Naive thymus-derived CD8-positive, alpha-beta T cell (primary cell): ENCODE data around the gene MTTP. TPM values are rescaled to one million over a fixed set of nuclear protein-coding genes. Genes with fewer than 3 reads are reported as not detected.

ENCODE experiments used
- ATAC-seq, 2 donors: fragments of 150-1000 bp; cut with Tn5 transposase in 1 of 2; sonication (Bioruptor Pico), chemical (Tn5 transposase) in 1 of 2; 1 replicate in 1 of 2; 2 replicates in 1 of 2; pipeline ENCODE4 v1.10.0; 2021; ENCODE audit warnings: mild to moderate bottlenecking in 2 of 2, moderate library complexity in 2 of 2
- POLR2A ChIA-PET: fragments of 350-600 bp; sonication (Branson Sonifier 250); formaldehyde crosslinking; loops from one replicate; lab custom pipeline; 2021; ENCODE audit warnings: antibody characterized with exemption; lab: Charles Lee
- DNase-seq, 10 donors: peaks; one replicate each; pipeline versions ENCODE4 v3.0.0 to v3.0.0-alpha.2; 2020 to 2022
- H3K27ac Mint-ChIP-seq, 10 donors: one replicate each; pipeline ENCODE4 v1.8.0; 2020 to 2022; ENCODE audit warnings: mild to moderate bottlenecking in 10 of 10, mixed read lengths in 10 of 10, moderate library complexity in 4 of 10, inconsistent platforms in 1 of 10
- H3K27me3 Mint-ChIP-seq, 5 donors: one replicate each; pipeline ENCODE4 v1.8.0; 2021 to 2022; ENCODE audit warnings: mixed read lengths in 5 of 5
- H3K36me3 Mint-ChIP-seq, 3 donors: one replicate each; pipeline ENCODE4 v1.8.0; 2020 to 2022; ENCODE audit warnings: mixed read lengths in 3 of 3, mild to moderate bottlenecking in 2 of 3, inconsistent platforms in 1 of 3
- H3K4me1 Mint-ChIP-seq, 4 donors: one replicate each; pipeline ENCODE4 v1.8.0; 2021 to 2022; ENCODE audit warnings: mixed read lengths in 4 of 4
- H3K4me3 Mint-ChIP-seq, 10 donors: one replicate each; pipeline ENCODE4 v1.8.0; 2020 to 2022; ENCODE audit warnings: mild to moderate bottlenecking in 10 of 10, mixed read lengths in 10 of 10, moderate library complexity in 6 of 10, inconsistent platforms in 1 of 10
- H3K9me3 Mint-ChIP-seq, 9 donors: one replicate each; pipeline ENCODE4 v1.8.0; 2020 to 2022; ENCODE audit warnings: mixed read lengths in 9 of 9, mild to moderate bottlenecking in 3 of 9, inconsistent platforms in 1 of 9, moderate library complexity in 1 of 9
- polyA plus RNA-seq, 3 donors: library from polyadenylated mRNA; unstranded; fragments of 300-500 nt; fragmentation: Illumina TruSeq; gene quantifications; one replicate each; pipeline ENCODE4 v1.2.3, GENCODE V29; 2021
- total RNA-seq, 8 experiments: library from RNA in 2 of 8; stranded (reverse) in 2 of 8; gene quantifications; one replicate each; pipeline ENCODE4 v1.2.3 and lab custom pipeline; 2021 to 2026

MTTP gene
- total and polyA plus RNA-seq, 5 experiments from 2014 or later: 0.73 TPM; not detected in 4

DNA sequence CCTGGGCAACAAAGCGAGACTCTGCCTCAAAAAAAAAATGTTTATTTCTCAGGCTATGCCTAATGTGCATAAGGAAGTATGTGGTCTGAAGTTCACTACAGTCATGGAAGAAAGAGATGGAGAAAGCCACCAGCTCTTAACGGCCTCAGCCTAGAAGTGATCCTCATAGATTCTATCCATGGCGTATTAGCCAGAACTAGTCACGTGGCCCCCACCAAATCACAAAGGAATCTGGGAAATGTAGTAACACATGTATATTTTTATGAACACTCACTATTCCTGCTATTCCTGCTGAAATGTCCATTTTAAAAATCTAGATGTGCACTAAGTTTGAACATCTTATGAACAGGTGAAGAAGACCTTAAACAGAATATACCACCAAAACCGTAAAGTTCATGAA, 33.8 kb downstream of the MTTP start:
- POLR2A ChIA-PET: no interaction called here
- Mint-ChIP-seq H3K4me3 (no peak overlapping the region), H3K27ac (no peak overlapping the region), H3K36me3 (no peaks in the 10 kb centered on the region), H3K27me3 (peaks cover 16 to 55% (median 31%) of the 10 kb centered on the region in 5 donors), H3K4me1 (no peaks in the 10 kb centered on the region), H3K9me3 (no peaks in the 10 kb centered on the region)
- no peak for ATAC-seq
- DNase-seq: no peak

GRCh38 chr4:99610605-99611175, 36.1 kb downstream of the MTTP start:
- Mint-ChIP-seq H3K36me3 (no peaks in the 10 kb centered on the region), H3K27ac (no peak overlapping the region), H3K9me3 (no peaks in the 10 kb centered on the region), H3K4me1 (no peaks in the 10 kb centered on the region), H3K4me3 (no peak overlapping the region), H3K27me3 (peaks cover 10 to 53% (median 22%) of the 10 kb centered on the region in 5 donors)
- POLR2A ChIA-PET: no interaction called here
- no peak for DNase-seq
- no peak for ATAC-seq

- Mint-ChIP-seq H3K4me1 (no peaks in the 10 kb centered on the region), H3K36me3 (no peaks in the 10 kb centered on the region), H3K9me3 (no peaks in the 10 kb centered on the region), H3K4me3 (no peak overlapping the region), H3K27ac (no peak overlapping the region), H3K27me3 (peaks cover 10 to 51% (median 19%) of the 10 kb centered on the region in 5 donors)
- ATAC-seq (no peak), DNase-seq (no peak)
- POLR2A ChIA-PET: no interaction called here
Observed at GRCh38 chr4:99612281-99612680, 37.7 kb downstream of the MTTP start.

DNA sequence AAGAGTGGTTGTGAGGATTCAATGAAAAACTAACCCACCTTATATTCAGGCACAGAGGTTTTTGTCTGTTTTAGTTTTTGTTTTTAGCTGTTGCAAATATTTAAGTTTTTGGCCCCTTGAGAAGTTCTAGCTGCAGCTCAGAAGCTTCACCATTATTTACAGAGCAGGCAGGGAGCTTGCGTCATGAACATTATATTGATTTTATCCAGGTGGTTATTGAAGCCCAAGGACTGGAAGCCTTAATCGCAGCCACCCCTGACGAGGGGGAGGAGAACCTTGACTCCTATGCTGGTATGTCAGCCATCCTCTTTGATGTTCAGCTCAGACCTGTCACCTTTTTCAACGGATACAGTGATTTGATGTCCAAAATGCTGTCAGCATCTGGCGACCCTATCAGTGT, 38.1 kb downstream of the MTTP start:
- no peak overlapping the region for H3K4me3 Mint-ChIP-seq

DNA sequence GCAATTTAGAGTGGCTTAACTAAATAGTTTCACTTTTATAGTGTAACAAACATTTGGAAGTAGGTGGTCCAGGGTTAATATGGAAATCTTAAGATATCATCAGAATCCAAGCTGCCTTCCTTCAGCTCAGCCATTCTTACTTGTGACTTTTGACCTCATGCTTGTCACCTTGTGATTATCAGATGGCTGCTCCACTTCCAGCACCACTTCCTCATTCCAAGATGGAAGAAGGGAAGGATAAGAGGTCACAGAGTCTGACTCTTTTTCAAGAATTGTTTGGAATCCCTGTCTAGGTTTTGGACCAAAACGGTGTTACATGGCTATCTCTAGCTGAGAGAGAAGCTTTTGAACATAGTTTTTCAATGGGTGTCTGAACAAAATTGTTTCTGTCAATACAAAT, 39.9 kb downstream of the MTTP start:
- Mint-ChIP-seq H3K27me3 (peaks cover 8 to 29% (median 14%) of the 10 kb centered on the region in 5 donors), H3K27ac (no peak overlapping the region), H3K9me3 (no peaks in the 10 kb centered on the region), H3K4me3 (no peak overlapping the region), H3K36me3 (no peaks in the 10 kb centered on the region), H3K4me1 (no peaks in the 10 kb centered on the region)
- ATAC-seq: no peak
- no peak for DNase-seq
- POLR2A ChIA-PET: no interaction called here

More for the DNA sequence above, 38.1 kb downstream of the MTTP start:
- Mint-ChIP-seq H3K9me3 (no peaks in the 10 kb centered on the region), H3K27ac (no peak overlapping the region), H3K36me3 (no peaks in the 10 kb centered on the region), H3K27me3 (peaks cover 10 to 47% (median 17%) of the 10 kb centered on the region in 5 donors), H3K4me1 (no peaks in the 10 kb centered on the region)
- no peak for DNase-seq
- POLR2A ChIA-PET: no interaction called here
- no peak for ATAC-seq

DNA sequence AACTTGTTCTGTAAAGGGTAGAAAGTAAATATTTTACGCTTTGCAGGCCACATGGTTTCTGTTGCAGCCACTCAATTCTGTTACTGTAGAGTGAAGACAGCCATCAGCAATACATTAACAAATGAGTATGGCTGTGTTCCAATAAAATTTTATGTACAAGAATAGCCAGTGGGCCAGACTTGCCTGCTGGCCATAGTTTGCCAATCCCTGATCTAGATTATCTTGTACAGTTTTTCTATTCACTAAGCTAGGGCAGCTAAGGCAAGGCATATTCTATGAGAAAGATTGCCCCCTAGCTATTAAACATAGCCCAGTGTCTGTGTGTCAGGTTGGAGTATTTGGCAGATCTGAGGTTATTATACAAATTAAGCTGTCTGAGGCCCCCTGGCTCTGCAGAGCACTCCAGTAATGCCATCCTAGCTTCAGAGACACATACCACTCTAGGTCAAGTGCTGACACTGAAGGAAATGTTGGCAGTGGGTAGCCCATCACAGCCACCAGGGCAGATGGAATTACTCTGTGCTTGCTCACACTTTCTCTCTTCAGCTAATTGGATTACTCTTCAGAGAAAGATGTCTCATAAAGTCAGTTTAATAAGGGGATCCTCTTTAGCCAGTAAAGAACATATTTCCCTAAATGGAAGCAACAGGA, 40.7 kb downstream of the MTTP start:
- Mint-ChIP-seq H3K27me3 (peaks cover 5 to 21% (median 13%) of the 10 kb centered on the region in 5 donors), H3K36me3 (no peaks in the 10 kb centered on the region), H3K4me3 (no peak overlapping the region), H3K27ac (no peak overlapping the region), H3K4me1 (no peaks in the 10 kb centered on the region), H3K9me3 (no peaks in the 10 kb centered on the region)
- POLR2A ChIA-PET: no interaction called here
- ATAC-seq: no peak
- no peak for DNase-seq

- no peak overlapping the region for H3K4me3 Mint-ChIP-seq
- no peak overlapping the region for H3K27ac Mint-ChIP-seq
- no peak for DNase-seq
- no peaks in the 10 kb centered on the region for H3K36me3 Mint-ChIP-seq
- POLR2A ChIA-PET: no interaction called here
- peaks cover 2 to 7% (median 5%) of the 10 kb centered on the region in 5 donors for H3K27me3 Mint-ChIP-seq
- no peak for ATAC-seq
- no peaks in the 10 kb centered on the region for H3K4me1 Mint-ChIP-seq
- H3K9me3 Mint-ChIP-seq: no peaks in the 10 kb centered on the region
Observed at GRCh38 chr4:99617374-99617773, 42.8 kb downstream of the MTTP start.

DNA sequence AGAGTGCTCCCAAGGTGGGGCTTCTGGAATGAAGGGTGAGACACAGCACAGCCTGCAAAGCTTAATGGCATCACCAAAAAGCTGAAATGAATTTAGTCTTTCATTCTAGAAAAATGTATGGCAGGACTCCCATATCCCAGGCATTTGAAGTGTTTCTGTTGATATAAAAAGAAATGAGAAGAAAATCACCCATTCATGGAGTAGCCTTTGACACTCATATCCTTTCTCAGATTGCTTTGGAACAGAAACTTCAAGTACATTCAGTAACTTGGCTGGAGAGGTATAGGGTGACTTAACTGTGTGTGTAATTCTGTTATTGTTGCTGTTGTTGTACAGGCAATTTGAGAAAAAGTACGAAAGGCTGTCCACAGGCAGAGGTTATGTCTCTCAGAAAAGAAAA, 47.7 kb downstream of the MTTP start:
- DNase-seq: no peak
- Mint-ChIP-seq H3K27me3 (peaks cover 0 to 10% (median 6%) of the 10 kb centered on the region in 5 donors), H3K4me1 (no peaks in the 10 kb centered on the region), H3K4me3 (no peak overlapping the region), H3K36me3 (no peaks in the 10 kb centered on the region), H3K9me3 (no peaks in the 10 kb centered on the region), H3K27ac (no peak overlapping the region)
- ATAC-seq: no peak
- POLR2A ChIA-PET: no interaction called here

GRCh38 chr4:99624141-99624719, 49.6 kb downstream of the MTTP start:
- POLR2A ChIA-PET: no interaction called here
- Mint-ChIP-seq H3K4me1 (no peaks in the 10 kb centered on the region), H3K27ac (no peak overlapping the region), H3K36me3 (no peaks in the 10 kb centered on the region), H3K27me3 (peaks cover 0 to 15% (median 4%) of the 10 kb centered on the region in 5 donors), H3K9me3 (peaks cover 0 to 1% (median 0%) of the 10 kb centered on the region in 9 donors), H3K4me3 (no peak overlapping the region)
- no peak for ATAC-seq
- no peak for DNase-seq

DNA sequence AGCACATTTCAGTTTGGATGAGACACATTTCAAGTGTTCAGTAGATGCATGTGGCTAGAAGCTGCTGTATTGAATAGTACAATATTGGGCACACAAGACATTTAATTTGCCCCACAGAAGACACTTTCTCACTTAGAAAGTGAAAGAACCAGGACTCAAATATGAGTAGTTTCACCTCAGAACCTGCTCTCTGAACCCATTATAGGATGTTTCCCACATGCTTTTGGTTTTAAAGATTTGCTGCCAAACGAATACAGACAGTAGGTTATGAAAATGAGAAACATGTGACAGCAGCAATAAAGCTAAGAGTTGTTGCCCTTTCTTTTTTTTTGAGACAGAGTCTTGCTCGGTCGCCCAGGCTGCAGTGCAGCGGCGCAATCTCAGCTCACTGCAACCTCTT, 50.7 kb downstream of the MTTP start:
- ATAC-seq (no peak), DNase-seq (no peak)
- Mint-ChIP-seq H3K27me3 (peaks cover 0 to 15% (median 4%) of the 10 kb centered on the region in 5 donors), H3K36me3 (no peaks in the 10 kb centered on the region), H3K4me3 (no peak overlapping the region), H3K27ac (no peak overlapping the region), H3K4me1 (peaks cover 0 to 5% (median 2%) of the 10 kb centered on the region in 4 donors), H3K9me3 (peaks cover 0 to 1% (median 0%) of the 10 kb centered on the region in 9 donors)
- POLR2A ChIA-PET: no interaction called here

DNA sequence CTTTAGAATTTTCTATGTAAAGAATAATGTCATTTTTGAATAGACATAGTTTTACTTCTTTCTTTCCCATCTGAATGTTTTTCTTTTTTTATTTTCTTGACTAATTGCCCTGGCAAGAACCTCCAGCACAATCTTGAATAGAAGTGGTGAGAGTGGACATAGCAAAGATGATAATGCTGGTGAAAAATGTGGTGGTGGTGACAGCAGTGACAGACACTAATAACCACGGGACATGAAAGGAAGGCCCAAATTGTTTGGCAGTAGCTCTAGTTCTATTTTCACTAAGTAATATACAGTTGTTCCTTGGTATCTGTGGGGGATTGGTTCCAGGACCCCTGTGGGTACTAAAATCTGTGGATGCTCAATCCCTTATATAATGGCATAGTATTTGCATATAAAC, 53.4 kb downstream of the MTTP start:
- POLR2A ChIA-PET: no interaction called here
- ATAC-seq: no peak

GRCh38 chr4:99629962-99630554, 55.4 kb downstream of the MTTP start:
- H3K4me1 Mint-ChIP-seq: peaks cover 0 to 5% (median 2%) of the 10 kb centered on the region in 4 donors
- no peaks in the 10 kb centered on the region for H3K36me3 Mint-ChIP-seq
- no peak overlapping the region for H3K27ac Mint-ChIP-seq
- H3K4me3 Mint-ChIP-seq: no peak overlapping the region
- ATAC-seq: no peak
- H3K27me3 Mint-ChIP-seq: peaks cover 0 to 15% (median 5%) of the 10 kb centered on the region in 5 donors
- POLR2A ChIA-PET: no interaction called here
- H3K9me3 Mint-ChIP-seq: peaks cover 0 to 1% (median 0%) of the 10 kb centered on the region in 9 donors
- DNase-seq: no peak

More for the DNA sequence above, 53.4 kb downstream of the MTTP start:
- no peak for DNase-seq
- Mint-ChIP-seq H3K36me3 (no peaks in the 10 kb centered on the region), H3K4me3 (no peak overlapping the region), H3K4me1 (peaks cover 0 to 5% (median 2%) of the 10 kb centered on the region in 4 donors), H3K9me3 (peaks cover 0 to 1% (median 0%) of the 10 kb centered on the region in 9 donors), H3K27ac (no peak overlapping the region), H3K27me3 (peaks cover 0 to 15% (median 4%) of the 10 kb centered on the region in 5 donors)

DNA sequence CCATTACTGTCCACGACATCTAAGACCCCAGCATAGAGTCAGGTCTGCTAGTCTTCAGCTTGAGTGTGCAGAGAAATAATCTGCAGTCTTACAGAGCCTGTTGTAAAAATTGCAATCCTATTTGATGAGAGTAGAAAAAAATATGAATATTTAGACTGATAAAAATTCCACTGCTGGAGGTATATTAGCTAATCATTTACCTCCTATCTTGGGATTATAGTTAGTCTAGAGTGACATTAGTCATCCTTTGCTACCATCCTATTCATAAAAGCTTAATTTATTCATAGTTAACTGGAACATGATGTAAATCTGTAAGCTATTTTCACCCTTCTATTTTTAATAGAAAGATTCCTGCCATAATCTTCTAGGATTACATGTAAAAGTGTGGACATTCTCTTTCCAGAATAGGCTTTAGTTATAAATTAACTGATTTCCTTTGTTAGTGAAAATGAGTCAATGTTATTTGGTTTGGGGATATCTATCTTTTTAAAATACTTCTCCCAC, 56.3 kb downstream of the MTTP start:
- no peak for DNase-seq
- ATAC-seq: no peak
- POLR2A ChIA-PET: no interaction called here
- no peaks in the 10 kb centered on the region for H3K36me3 Mint-ChIP-seq
- no peak overlapping the region for H3K4me3 Mint-ChIP-seq
- H3K9me3 Mint-ChIP-seq: peaks cover 0 to 1% (median 0%) of the 10 kb centered on the region in 9 donors
- peaks cover 1 to 11% (median 7%) of the 10 kb centered on the region in 5 donors for H3K27me3 Mint-ChIP-seq
- no peak overlapping the region for H3K27ac Mint-ChIP-seq
- H3K4me1 Mint-ChIP-seq: peaks cover 0 to 5% (median 2%) of the 10 kb centered on the region in 4 donors
